ENCODE measurements around the gene MNT.
A peak's percentile ranks its signal among the peaks of the same experiment; 100 is the strongest.

The MNT gene

GRCh38 chr17:2373179-2373578, 27.7 kb downstream of the MNT start:
- DNase-seq (ENCODE audit: low read depth), result no peak
- no peak overlapping the region for H3K4me3 ChIP-seq (ENCODE audit: low read depth, low read length)
- no peak for TF ChIP-seq CTCF (conservative IDR thresholded peaks at IDR 0.05; ENCODE audit: low read depth, low read length)

- H3K4me3 ChIP-seq (ENCODE audit: low read depth, low read length), result no peak overlapping the region
- no peak for DNase-seq (ENCODE audit: low read depth)
- TF ChIP-seq CTCF (conservative IDR thresholded peaks at IDR 0.05; ENCODE audit: low read depth, low read length), result no peak
Observed at GRCh38 chr17:2372681-2373080, 28.2 kb downstream of the MNT start.

GRCh38 chr17:2372180-2372579, 28.7 kb downstream of the MNT start:
- TF ChIP-seq CTCF (conservative IDR thresholded peaks at IDR 0.05; ENCODE audit: low read depth, low read length), result no peak
- DNase-seq (ENCODE audit: low read depth), result no peak
- H3K4me3 ChIP-seq (ENCODE audit: low read depth, low read length), result no peak overlapping the region

- no peak for DNase-seq (ENCODE audit: low read depth)
- TF ChIP-seq CTCF (conservative IDR thresholded peaks at IDR 0.05; ENCODE audit: low read depth, low read length), result no peak
- H3K4me3 ChIP-seq (ENCODE audit: low read depth, low read length), result no peak overlapping the region
Observed at GRCh38 chr17:2371183-2372130, 29.4 kb downstream of the MNT start.

GRCh38 chr17:2370211-2370589, 30.7 kb downstream of the MNT start:
- no peak overlapping the region for H3K4me3 ChIP-seq (ENCODE audit: low read depth, low read length)
- no peak for TF ChIP-seq CTCF (conservative IDR thresholded peaks at IDR 0.05; ENCODE audit: low read depth, low read length)
- DNase-seq (ENCODE audit: low read depth), result peak; percentile 24

- DNase-seq (ENCODE audit: low read depth), result peak; percentile 42
Observed at GRCh38 chr17:2369551-2370210, 31.2 kb downstream of the MNT start.

More at GRCh38 chr17:2369551-2370210, 31.2 kb downstream of the MNT start:
- peak; percentile 43 for TF ChIP-seq CTCF (conservative IDR thresholded peaks at IDR 0.05; ENCODE audit: low read depth, low read length)
- no peak overlapping the region for H3K4me3 ChIP-seq (ENCODE audit: low read depth, low read length)

Measured in choroid plexus epithelial cell (primary cell).